Embryonic facial prominence (tissue), 1 donor: Measurements from ENCODE around the gene SCN3A.

Experiments
- DNase-seq: peaks from one replicate; pipeline ENCODE4 v3.0.0-alpha.2; 2016; ENCODE audit errors: extremely low spot score

The SCN3A gene

DNA sequence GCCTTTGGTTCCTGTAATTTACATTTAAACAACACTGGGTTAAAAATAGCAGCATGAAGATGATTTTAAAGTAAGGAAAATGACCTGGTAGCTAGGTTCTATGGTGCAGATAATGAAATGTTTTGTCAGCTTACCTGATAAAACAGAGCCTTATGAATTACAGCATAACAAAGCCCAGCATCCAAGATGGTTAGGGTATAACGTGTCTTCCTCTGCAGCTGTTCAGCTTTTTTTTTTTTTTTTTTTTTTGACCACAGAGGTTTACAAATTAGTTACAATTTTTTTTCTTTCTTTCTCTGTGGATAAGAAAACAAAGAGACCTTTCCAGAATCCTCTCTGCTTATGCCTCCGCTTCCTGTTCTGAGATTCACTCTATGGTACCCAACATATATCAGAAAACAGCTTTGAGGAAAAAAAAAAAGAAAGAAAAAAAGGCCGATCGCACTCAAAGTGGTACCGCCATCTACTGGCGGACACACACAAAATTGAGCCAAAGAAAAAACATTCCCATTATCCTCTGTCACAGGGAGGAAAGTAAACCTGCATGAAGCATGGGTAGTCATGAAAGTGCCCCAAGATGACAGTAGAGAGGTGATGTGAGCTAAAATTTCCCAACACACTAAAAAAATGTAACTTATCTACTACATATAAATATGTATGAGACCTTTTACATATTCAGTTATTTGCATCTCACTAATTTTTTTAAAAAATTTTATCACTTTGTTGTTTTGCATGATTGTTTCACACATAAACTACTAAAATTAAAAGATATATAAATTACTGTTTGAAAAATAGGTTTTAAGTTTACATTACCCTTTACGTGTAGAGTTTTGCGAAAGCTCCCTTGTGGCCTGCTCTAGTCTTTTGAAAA lies at the start of gene SCN3A:
SCN3A (minus strand) TSS at position 362 of the 871 bp plus-strand sequence. CDS start 27,656 bp downstream, outside the sequence.
- no peak for DNase-seq

DNA sequence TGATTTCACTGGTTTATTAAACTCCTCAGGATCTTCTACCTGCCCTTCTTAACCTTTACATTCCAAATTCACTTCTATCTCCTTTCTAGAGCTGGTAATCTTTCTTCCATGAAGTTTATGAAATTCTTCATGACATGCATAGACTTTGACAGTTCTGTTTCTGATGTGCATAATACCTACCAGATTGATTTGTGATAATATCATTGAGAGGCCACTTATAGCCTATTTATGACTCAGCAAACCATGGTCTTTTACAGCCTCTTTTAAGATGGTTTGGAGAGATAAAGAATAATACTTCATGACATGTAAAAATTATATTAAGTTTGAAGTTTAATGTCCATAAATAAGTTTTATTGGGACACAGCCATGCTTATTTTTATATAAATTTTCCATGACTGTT lies 49.3 kb upstream of the SCN3A start:
- DNase-seq: no peak

DNA sequence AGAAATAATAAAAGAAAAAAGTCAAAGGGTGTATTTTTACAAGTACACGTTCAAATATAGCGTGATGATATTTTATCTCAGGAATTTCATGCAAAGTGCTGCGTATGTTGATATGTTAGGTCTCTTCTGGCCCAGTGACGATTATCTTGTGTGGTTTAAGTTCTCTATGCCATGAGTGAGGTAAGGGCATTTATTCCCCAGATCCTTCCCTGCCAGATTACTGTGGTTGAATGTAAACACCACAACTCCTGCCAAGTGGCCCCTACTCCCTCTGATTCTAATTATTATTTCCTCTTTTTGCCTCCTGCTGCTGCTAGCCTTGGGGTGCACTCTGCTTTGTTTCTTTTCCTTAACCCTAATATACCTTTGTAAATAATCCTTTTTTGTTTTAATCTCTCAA lies 47.5 kb upstream of the SCN3A start:
- no peak for DNase-seq

DNA sequence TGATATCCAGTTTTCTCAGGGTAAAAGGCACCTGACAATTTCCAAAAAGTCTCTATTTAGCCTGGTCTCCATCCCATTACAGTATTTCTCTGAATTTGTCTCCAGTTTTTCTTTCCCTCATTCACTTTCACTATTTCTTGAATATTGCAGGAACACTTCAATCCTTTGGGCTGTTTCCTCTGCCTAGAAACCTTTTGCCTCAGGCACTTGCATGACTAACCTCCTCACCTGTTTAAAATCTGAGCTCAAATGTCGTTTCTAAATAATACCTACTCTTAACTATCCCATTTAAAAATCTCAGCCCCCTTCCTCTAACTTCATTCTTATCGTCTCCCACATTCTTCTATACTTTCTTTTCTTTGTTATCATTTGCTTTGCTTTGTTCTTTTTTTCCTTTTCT lies 44.4 kb upstream of the SCN3A start:
- DNase-seq: no peak

DNA sequence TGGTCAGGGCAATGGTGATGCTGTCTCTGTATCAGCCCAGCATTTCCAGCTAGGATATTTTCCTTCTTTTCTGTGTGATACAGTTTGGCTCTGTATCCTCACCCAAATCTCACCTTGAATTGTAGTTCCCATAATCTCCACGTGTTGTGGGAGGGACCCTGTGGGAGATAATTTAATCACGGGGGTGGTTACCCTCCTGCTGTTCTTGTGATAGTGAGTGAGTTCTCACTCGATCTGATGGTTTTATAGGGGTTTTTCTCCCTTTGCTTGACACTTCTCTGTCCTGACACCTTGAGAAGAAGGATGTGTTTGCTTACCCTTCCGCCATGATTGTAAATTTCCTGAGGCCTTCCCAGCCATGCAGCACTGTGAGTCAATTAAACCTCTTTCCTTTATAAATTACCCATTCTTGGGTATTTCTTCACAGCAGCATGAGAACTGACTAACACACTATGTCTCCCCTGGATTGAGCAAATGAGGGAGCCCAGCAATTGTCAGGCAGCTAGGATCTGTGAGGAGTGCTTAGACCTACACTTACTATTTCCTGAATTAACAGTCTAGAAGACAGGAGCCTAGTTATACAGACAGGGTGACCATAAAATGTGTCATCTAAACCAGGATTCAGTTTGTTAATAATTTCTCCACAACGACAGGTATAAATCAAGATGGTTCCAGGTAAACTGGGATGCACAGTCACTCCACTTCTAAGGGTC lies 41.4 kb upstream of the SCN3A start:
- DNase-seq: no peak

DNA sequence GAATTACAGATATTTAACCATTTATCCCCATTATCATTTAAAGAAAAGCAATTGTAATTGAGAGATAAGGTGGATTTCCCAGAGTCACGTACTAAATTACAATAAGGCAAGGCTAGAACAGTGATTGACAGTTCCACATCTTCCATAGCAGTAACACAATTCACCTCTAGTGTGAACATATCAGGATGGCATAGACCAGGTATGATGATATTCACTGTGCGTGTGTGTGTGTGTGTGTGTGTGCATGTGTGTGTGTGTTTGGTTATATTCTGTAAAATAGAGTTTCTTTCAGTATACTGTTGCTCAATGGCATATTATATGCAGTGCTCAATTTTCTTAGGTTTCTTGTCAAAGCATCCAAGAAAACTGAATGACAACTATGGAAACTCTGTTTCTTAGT lies 37.1 kb upstream of the SCN3A start:
- no peak for DNase-seq

DNA sequence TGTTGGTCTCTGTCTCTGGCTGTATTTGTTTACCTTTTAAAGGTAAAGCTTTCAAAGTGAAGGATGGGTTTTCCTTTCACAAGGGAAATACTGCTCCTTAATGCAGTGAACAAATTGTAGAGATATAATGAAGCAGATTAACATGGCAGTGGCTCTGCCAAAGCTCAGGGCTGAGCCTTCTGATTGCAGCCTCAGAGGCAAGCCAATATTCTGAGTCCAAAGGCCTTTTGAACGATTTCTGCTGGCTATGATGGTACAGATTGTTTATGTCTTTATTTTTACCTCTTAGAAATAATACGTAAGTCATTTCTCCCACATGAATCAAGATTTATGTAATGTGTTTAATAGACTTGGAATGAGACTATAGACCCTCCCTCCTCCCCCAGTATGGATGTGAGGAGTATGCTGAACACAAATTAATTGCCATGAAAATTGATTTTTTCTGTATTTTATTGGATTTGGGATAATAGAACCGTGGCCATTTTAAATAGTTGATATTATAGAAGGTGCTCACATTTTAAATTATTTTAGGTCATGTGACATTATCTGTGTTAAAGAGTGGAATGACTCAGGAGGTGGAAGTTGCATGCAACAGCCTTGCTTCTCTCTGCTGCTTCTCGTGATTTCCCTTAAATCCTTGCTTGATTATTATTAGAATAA lies 36.1 kb upstream of the SCN3A start:
- DNase-seq: no peak

DNA sequence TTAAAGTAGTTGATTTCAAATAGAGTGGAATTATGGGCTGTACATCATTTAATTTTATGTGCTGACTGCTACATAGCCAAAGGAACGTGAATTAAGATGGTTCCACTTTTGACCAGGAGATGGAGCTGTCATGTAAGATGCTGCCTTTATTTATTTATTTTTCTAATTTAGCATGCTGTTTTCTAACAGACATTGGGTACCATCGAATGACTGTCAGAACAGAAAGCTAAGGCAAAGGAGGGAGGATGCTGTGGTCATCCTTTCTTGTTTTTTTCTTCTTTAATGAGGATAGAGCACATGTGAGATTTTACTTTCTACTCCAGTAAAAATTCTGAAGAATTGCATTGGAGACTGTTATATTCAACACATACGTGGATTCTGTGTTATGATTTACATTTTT lies 35.4 kb upstream of the SCN3A start, which contains the start of gene SCN2A:
SCN2A (plus strand) TSS at position 185 of the 400 bp plus-strand sequence. CDS start 56,410 bp downstream, outside the sequence.
- DNase-seq: no peak

DNA sequence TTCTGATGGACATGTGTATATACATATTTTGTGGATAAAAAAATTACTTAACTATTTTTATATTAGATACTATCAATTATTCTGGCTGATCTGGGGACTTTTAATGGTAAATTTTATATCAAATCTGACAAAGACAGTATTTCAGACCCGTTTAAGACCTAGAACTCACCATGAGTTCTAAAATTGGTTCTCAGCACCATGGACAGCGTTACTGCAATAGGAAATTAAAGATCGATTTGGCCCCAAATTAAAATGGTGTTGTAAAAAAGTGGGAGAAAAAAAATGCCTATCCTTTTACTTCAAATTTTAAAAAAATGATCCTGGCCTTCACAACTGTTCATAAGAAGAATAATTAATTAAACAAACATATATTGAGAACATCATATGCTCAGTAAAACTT lies 34.4 kb upstream of the SCN3A start:
- DNase-seq: no peak

DNA sequence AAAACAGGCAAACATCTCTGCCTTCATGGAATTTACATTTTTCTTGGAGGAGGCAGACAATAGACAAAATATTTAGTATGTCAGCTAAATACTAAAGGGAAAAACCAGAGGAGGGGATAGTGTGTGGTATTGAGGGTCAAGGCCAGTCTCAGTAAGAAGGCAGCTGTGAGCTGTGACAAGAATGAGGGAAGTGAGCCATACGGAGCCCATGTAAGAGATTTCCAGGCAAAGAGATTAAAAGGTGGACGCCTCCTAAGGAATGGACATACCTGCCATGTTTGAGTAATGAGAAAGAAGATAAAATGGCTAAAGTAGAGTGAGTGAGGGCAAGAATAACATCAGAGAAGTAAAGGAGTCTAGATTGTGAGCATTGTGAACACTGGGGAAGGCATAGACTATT lies 33.2 kb upstream of the SCN3A start:
- no peak for DNase-seq

DNA sequence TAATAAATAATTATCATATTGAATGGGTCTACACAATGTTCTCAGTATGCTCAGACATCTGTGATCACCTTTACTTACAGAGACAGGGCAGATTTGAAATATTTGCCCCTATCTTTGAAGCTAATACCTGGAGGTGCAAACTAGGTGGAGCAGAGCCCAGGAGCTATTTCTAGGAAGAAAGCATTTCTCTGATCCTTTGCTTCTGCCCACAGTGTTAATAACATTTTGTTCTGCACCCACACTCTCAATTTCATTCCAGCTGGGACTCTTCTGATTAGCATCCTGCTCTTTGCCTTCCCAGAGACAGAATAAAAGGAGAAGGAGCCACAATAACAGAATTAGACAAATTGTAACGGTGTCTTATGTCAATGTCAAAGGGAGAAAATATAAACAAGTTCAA lies 23.7 kb upstream of the SCN3A start:
- no peak for DNase-seq

DNA sequence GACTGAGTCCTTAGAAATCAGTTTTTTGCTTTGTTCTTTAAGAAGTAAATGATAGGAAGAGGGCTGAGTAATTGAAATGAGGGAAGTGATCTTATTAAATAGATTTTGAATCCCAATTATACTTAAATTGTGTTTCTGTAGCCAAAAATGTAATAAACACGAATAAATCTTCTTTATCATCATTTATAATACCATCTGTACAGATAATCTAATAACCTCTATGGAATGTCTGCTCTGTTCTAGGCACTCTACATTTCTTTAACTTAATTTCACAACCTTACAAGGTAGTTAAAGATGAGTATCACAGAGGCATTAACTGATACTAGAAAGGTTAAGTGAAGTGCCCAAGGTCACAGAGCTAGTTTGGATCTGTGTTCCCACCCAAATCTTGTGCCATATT lies 21.1 kb upstream of the SCN3A start:
- DNase-seq: no peak

DNA sequence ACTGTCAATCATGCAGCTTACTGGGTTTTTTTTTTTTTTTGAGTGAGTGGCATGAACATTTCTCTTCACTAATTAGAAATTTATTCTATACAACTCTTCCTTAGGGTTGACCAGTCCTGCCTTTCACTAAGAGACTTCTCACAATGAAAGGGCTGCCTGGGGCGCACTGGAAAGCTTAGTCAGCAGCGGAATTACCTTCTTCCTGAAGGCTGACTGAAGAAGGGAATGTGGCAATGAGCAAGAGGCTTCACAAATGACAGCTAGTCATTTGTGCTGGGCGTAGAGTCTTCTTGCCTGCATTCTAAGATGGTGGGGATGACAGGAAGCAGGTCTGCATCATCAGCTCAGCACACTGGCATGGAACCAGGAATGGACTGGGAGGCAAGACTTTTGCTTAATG lies 15.6 kb upstream of the SCN3A start:
- no peak for DNase-seq

DNA sequence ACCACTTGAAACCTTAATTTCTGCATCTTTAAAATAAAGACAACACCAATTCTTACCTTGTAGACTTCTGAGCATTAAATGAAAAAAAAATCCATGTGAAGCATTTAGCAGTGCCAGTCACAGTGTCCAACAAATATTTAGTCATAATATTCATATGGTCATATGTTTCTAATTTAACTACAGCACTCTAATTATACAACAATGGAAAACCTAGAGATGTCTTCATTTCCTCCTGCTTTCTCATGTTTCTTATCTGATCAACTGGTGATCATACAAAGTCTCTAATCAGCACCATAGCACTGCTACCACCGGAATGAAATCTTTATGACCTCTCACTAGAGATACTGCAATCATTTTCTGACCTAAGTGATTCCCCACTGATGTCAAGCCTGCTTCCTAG lies 10.2 kb upstream of the SCN3A start:
- DNase-seq: no peak

DNA sequence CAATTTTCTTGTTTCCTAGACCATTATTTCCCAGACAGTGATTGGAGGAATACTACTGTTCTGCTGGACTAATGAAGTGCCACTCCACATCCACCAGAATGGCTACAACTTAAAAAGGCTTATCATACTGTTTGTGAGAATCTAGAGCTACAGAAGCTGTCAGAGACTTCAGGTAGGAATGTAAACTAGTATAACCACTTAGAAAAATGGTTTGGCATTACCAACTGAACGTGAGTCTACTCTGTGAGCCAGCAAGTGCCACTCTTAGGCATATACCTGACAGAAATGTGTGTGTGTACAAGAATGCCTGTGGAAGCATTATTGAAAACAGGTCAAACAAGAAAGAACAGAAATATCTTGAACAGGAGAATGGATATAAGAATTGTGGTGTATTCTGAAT lies 4.2 kb upstream of the SCN3A start:
- DNase-seq: no peak

DNA sequence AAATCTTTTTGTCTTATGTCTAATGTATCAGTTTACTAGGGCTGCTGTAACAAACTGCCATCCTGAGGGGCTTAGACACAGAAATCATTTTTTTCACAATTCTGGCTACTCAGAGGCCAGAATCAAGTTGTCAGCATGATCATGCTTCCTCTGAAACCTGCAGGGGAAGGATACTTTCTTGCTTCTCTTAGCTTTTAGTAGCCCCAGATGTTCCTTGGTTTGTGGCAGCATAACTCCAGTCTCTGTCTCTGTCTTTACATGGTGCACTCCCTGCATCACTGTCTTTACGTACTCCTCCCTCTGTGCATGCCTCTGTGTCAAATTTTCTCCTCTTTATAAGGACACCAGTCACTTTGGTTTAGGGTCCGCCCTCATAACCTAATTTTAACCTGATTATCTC lies 2.0 kb upstream of the SCN3A start:
- DNase-seq: no peak

DNA sequence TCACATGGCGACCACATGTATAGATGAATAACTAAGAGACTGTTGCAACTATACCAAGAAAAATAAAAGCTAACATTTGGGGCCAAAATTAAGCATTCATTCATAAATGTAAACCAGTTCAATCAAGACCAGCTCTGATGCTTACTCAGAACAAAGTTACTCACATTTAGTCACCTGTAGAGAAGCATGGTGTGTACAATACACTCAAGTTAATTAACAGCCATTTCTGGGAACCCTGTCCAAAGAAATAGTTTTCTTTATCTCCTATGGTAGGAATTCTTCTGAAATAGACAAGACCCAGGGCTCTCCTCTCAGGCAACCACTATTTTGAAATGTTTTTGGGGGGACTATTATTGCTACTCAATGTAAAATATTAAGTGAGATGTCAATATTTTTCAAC lies 1.6 kb downstream of the SCN3A start:
- no peak for DNase-seq

DNA sequence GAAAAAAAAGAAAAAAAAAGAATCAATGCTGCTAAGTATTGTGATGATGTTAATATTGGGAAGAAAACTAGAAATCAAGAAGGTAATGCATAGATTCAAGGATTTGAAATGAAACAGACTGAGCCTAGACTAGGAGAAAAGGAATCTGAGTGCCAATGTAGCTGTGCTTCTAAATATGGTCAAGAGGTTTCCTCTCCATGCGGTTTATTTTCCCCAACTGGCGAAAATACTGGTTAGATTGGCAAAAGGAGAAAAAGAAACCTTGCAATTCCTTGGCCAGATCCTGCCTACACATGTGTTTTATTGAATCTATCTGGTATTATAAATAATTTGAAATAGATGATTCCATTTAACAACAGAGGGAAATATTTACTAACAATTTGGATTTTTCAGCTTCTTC lies 5.7 kb downstream of the SCN3A start:
- DNase-seq: no peak

DNA sequence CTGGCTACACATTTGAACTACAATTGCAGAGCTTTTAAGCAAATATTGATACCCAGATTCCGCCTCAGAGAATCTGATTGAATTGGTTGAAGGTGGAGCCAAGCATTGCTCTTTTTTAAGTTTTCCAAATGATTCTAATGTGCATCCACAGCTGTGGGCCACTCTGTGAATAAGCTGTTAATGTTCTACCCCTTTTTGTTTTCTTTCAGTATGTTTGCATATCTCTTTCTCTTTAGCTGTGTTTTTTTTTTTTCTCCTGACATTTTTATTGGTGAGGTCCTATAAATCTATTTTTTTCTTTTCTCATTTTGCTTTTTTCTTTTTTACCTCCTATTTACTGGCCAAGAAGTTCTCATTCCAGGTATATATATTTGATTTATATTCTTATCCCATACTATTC lies 6.5 kb downstream of the SCN3A start:
- no peak for DNase-seq

DNA sequence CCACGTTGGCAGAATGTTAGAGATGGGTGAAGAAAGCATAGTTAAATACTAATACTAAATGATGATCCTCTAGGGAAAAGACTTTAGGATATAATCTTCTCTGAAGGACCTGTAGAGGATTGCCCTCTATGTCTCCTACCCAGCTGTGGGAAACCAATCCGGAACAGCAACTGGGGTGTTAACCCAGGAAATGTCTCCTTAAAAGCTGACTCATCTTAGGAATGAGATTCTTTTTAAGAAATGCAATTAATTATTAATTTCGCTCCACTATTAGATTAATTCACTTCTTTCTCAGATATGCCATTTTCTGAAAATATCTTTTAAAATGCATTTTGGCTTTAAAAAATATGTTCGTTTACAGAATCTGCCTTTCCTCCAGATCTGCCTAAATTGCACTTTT lies 7.4 kb downstream of the SCN3A start:
- no peak for DNase-seq

DNA sequence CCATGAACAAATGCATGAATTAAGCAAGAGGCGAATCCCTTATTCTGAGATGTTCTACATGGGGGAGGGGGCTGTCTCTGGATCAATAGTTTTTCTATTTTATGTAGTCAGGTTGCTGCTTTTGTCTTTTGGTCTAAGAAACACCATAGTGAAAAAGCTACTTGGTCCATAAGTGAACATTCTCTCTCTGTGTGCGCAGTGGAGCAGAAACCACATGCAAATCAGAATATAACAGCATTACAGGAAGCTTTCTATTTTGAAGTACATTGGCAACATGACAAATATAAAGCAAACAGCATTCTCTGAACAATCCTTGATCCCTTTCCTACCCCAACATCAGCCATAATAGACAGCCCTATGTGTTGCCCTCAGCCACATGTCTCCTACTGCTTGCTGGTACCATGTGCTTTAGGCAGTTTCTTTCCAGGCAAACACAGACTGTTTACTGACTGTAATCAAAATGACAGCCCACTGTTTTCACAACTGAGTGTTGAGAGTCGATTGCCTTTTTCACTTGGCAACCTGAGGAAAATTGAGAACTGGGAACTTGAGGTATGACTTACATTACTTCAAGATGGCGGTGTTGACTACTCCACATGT lies 10.6 kb downstream of the SCN3A start:
- DNase-seq: no peak

DNA sequence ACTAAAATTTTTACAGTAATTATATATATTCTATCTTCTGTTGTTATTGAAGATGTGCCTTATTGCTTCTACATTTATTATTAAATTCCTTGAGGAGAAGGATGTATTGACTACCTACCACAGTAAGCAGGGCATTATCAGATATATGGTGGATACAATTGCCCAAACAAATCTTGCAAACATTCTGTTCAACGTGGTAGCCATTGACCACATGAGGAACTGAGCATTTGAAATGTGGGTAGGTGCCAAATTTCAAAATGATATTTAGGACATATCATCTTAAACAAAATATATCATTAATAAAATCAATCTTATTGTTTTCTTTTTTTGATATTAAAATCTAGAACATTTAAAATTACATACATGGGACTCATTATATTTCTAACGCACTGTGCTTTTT lies 11.1 kb downstream of the SCN3A start:
- no peak for DNase-seq
